ENCODE data around the gene ZNF330.
"Not testable (repeated sequence)": the region's sequence is repeated elsewhere in the genome, so short reads cannot be mapped to it uniquely, and the experiment has no call there.

- TF ChIP-seq RCOR1 (IDR thresholded peaks at IDR 0.05; ENCODE audit: low read depth, low read length); CTCF (IDR thresholded peaks at IDR 0.05); POLR2A (IDR thresholded peaks at IDR 0.05; ENCODE audit: low read length); BCL3 (IDR thresholded peaks at IDR 0.05); REST (IDR thresholded peaks at IDR 0.05); MYC (IDR thresholded peaks at IDR 0.05; ENCODE audit: borderline replicate concordance, low read length); BHLHE40 (IDR thresholded peaks at IDR 0.05; ENCODE audit: low read depth, low read length); PHF8 (IDR thresholded peaks at IDR 0.05; ENCODE audit: borderline replicate concordance, low read depth); TP53 (CRISPR knock-in tag; IDR thresholded peaks at IDR 0.05): not testable (repeated sequence)
Observed at GRCh38 chr4:141183491-141183890, 37.2 kb upstream of the ZNF330 start.
